Loucy (cell line): ENCODE measurements around the gene NOL4L.

Experiments
- EZH2phosphoT487 ChIP-seq: fragments of 200-600 bp; IDR thresholded peaks from 2 replicates; pipeline ENCODE4 v1.6.1; 2018; ENCODE audit warnings: antibody characterized with exemption, mild to moderate bottlenecking, moderate library complexity, borderline replicate concordance
- TF ChIP-seq, protein P1 (sequence below): fragments of 200-600 bp; sonication (generic); conservative IDR thresholded peaks from 2 replicates; pipeline ENCODE4 v1.5.1; 2014; ENCODE audit warnings: mild to moderate bottlenecking, antibody characterized with exemption, low read length

DNA sequence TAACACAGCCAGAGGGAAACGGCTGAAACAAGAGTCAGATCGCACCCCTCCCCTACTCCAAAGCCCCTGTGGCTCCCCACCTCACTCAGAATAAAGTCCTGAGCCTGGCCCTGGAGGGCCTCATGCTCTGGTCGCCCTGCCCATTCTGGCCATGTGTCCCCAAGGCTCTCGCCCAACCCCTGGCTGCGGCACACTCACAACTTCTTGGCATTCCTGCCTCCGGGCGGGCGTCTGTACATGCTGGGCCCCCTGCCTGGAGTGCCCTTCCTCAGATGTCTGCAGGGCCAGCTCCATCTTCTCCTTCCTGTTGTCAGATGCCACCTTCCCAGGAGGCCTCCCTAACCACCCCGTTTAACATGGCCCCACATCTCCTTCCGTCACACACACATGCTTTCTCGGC, 17.1 kb upstream of the NOL4L start:
- TF ChIP-seq, protein P1, sequence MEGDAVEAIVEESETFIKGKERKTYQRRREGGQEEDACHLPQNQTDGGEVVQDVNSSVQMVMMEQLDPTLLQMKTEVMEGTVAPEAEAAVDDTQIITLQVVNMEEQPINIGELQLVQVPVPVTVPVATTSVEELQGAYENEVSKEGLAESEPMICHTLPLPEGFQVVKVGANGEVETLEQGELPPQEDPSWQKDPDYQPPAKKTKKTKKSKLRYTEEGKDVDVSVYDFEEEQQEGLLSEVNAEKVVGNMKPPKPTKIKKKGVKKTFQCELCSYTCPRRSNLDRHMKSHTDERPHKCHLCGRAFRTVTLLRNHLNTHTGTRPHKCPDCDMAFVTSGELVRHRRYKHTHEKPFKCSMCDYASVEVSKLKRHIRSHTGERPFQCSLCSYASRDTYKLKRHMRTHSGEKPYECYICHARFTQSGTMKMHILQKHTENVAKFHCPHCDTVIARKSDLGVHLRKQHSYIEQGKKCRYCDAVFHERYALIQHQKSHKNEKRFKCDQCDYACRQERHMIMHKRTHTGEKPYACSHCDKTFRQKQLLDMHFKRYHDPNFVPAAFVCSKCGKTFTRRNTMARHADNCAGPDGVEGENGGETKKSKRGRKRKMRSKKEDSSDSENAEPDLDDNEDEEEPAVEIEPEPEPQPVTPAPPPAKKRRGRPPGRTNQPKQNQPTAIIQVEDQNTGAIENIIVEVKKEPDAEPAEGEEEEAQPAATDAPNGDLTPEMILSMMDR, result no peak
- TF ChIP-seq EZH2phosphoT487, result no peak
